Left ventricle myocardium inferior (tissue), 1 donor: ENCODE data around the gene LINC00632. TPM values are rescaled to one million over a fixed set of nuclear protein-coding genes. Genes with fewer than 3 reads are reported as not detected.

ENCODE experiments used
- DNase-seq: peaks from one replicate; pipeline ENCODE4 v3.0.0-alpha.2; 2020
- H3K27ac ChIP-seq: fragments of 200-600 bp; replicated peaks from 2 replicates; pipeline ENCODE4 v1.8.0; 2021
- H3K27me3 ChIP-seq: fragments of 200-600 bp; 2 replicates; pipeline ENCODE4 v1.8.0; 2021; ENCODE audit warnings: low read depth
- H3K36me3 ChIP-seq: fragments of 200-600 bp; 2 replicates; pipeline ENCODE4 v1.8.0; 2021
- H3K4me1 ChIP-seq: fragments of 200-600 bp; 2 replicates; pipeline ENCODE4 v1.8.0; 2021
- H3K4me3 ChIP-seq: fragments of 200-600 bp; 2 replicates; pipeline ENCODE4 v1.8.0; 2021; ENCODE audit warnings: mild to moderate bottlenecking, moderate library complexity
- H3K9me3 ChIP-seq: fragments of 200-600 bp; replicated peaks from 2 replicates; pipeline ENCODE4 v1.8.0; 2021
- intact Hi-C: fragments of 100-400 bp; cut with micrococcal nuclease; formaldehyde crosslinking; loops from one replicate; pipeline ENCODE4 v1.11.0; 2022
- total RNA-seq: library from RNA; stranded (reverse); fragmentation: NEBNext Ultra II Directional; extraction: Animal tissue kit (Norgen Biotek cat#: 25700); gene quantifications from one replicate; pipeline ENCODE4 v1.2.1, GENCODE V29; 2021
- TF ChIP-seq, protein P1 (sequence below): fragments of 200-600 bp; IDR thresholded peaks from 2 replicates; pipeline ENCODE4 v1.8.0; 2021; ENCODE audit warnings: antibody characterized with exemption, mild to moderate bottlenecking, borderline replicate concordance
- donor health status: DM: no; HTN: yes; CAD: no; lungs with severe emphysema.

The LINC00632 gene
- total RNA-seq, 1 donor from 2014 or later, result 123 TPM

DNA sequence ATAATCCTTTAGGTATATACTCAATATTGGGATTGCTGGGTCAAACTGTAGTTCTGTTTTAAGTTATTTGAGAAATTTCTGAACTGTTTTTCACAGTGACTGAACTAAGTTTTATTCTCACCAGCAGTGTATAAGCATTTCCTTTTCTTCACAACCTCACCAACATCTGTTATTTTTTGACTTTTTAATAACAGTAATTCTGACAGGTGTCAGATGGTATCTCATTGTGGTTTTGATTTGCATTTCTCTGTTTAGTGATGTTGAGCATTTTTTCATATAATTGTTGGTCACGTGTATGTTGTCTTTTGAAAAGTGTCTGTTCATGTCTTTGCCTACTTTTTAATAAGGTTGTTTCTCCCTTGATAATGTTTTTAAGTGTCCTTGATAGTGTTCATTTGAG is 112.6 kb downstream of the LINC00632 start:
- H3K4me3 ChIP-seq, result no peak overlapping the region
- no peak for DNase-seq
- TF ChIP-seq, protein P1, sequence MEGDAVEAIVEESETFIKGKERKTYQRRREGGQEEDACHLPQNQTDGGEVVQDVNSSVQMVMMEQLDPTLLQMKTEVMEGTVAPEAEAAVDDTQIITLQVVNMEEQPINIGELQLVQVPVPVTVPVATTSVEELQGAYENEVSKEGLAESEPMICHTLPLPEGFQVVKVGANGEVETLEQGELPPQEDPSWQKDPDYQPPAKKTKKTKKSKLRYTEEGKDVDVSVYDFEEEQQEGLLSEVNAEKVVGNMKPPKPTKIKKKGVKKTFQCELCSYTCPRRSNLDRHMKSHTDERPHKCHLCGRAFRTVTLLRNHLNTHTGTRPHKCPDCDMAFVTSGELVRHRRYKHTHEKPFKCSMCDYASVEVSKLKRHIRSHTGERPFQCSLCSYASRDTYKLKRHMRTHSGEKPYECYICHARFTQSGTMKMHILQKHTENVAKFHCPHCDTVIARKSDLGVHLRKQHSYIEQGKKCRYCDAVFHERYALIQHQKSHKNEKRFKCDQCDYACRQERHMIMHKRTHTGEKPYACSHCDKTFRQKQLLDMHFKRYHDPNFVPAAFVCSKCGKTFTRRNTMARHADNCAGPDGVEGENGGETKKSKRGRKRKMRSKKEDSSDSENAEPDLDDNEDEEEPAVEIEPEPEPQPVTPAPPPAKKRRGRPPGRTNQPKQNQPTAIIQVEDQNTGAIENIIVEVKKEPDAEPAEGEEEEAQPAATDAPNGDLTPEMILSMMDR, result no peak
- intact Hi-C loops, result no loop called here
- H3K27ac ChIP-seq, result no peak overlapping the region
- H3K4me1 ChIP-seq, result no peaks in the 10 kb centered on the region
- no peaks in the 10 kb centered on the region for H3K27me3 ChIP-seq
- no peaks in the 10 kb centered on the region for H3K9me3 ChIP-seq
- no peaks in the 10 kb centered on the region for H3K36me3 ChIP-seq

DNA sequence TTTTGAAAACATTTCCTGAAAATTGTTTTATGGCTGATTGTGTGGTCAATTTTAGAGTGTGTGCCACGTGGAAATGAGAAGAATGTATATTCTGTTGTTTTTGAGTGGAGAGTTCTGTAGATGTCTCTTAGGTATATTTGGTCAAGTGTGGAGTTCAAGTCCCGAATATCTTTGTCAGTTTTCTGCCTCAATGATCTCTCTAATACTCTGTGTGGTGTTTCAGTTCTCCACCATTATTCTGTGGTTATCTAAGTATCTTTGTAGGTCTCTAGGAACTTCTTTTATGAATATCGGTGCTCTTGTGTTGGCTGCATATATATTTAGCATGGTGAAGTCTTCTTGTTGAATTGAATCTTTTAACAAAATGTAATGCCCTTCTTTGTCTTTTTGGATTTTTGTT is 113.3 kb downstream of the LINC00632 start:
- Histone ChIP-seq H3K4me1 (no peaks in the 10 kb centered on the region), H3K27ac (no peak overlapping the region), H3K9me3 (no peaks in the 10 kb centered on the region), H3K27me3 (no peaks in the 10 kb centered on the region), H3K36me3 (no peaks in the 10 kb centered on the region), H3K4me3 (no peak overlapping the region)
- DNase-seq, result no peak
- TF ChIP-seq, protein P1, result no peak
- intact Hi-C loops, result no loop called here

DNA sequence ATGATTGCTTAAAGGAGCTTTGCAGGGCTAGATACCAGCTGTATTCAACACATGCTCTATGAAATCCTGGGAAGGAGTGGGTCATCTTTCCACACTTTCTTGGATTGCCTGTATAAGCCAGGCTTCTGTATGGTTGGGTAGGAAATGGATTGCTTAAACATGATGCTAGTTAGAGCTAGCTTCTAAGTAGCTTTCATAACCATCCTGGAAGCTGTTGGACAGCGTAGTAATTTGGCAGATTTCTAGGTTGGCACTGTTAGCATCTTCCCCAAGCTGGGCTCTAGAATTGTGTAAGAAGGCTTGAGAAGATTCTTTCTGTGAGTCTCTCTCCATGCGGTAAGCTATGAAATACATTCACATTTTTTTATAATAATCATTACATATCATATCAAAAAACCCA is 127.3 kb downstream of the LINC00632 start:
- Histone ChIP-seq H3K4me3 (no peak overlapping the region), H3K36me3 (no peaks in the 10 kb centered on the region), H3K27ac (no peak overlapping the region), H3K9me3 (no peaks in the 10 kb centered on the region), H3K27me3 (no peaks in the 10 kb centered on the region), H3K4me1 (no peaks in the 10 kb centered on the region)
- intact Hi-C loops, result no loop called here
- TF ChIP-seq, protein P1, result no peak
- no peak for DNase-seq

Other genes with a start within 250 kb of the LINC00632 start
- not detected for gene SOX3, start 204.7 kb upstream of the LINC00632 start, total RNA-seq